HepG2 (cell line): ENCODE data around the gene VASH2.

Source experiments
- ARID4A ChIP-seq: sonication (generic); formaldehyde crosslinking; IDR thresholded peaks from 2 replicates; pipeline ENCODE4 v1.5.0; 2020; ENCODE audit warnings: mild to moderate bottlenecking, missing genetic modification reagents, borderline replicate concordance
- ARNT ChIP-seq: fragments of 450-650 bp; IDR thresholded peaks from 2 replicates; pipeline ENCODE4 v1.6.1; 2017
- CTCF ChIP-seq: sonication (generic); formaldehyde crosslinking; IDR thresholded peaks from 2 replicates; pipeline ENCODE4 v1.5.0; 2020; ENCODE audit warnings: mild to moderate bottlenecking, missing genetic modification reagents, moderate library complexity
- NFE2 ChIP-seq: sonication (generic); formaldehyde crosslinking; IDR thresholded peaks from 2 replicates; pipeline ENCODE4 v1.4.0; 2020; ENCODE audit warnings: missing genetic modification reagents
- PLSCR1 ChIP-seq: sonication (generic); formaldehyde crosslinking; IDR thresholded peaks from 2 replicates; pipeline ENCODE4 v1.5.0; 2020; ENCODE audit warnings: missing genetic modification reagents, mild to moderate bottlenecking, borderline replicate concordance
- ZBTB33 ChIP-seq: sonication (generic); formaldehyde crosslinking; IDR thresholded peaks from 2 replicates; pipeline ENCODE4 v1.4.0; 2020; ENCODE audit warnings: missing genetic modification reagents
- ZNF713 ChIP-seq: sonication (generic); formaldehyde crosslinking; IDR thresholded peaks from 2 replicates; pipeline ENCODE4 v1.4.0; 2020; ENCODE audit warnings: mild to moderate bottlenecking, missing genetic modification reagents
- TF ChIP-seq, protein P1 (sequence below): sonication (generic); formaldehyde crosslinking; IDR thresholded peaks from 2 replicates; pipeline ENCODE4 v1.9.0; 2021; ENCODE audit warnings: missing genetic modification reagents, mild to moderate bottlenecking, borderline replicate concordance

- no peak for TF ChIP-seq PLSCR1 (CRISPR knock-in tag)
- TF ChIP-seq, protein P1, sequence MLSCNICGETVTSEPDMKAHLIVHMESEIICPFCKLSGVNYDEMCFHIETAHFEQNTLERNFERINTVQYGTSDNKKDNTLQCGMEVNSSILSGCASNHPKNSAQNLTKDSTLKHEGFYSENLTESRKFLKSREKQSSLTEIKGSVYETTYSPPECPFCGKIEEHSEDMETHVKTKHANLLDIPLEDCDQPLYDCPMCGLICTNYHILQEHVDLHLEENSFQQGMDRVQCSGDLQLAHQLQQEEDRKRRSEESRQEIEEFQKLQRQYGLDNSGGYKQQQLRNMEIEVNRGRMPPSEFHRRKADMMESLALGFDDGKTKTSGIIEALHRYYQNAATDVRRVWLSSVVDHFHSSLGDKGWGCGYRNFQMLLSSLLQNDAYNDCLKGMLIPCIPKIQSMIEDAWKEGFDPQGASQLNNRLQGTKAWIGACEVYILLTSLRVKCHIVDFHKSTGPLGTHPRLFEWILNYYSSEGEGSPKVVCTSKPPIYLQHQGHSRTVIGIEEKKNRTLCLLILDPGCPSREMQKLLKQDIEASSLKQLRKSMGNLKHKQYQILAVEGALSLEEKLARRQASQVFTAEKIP (CRISPR knock-in tag) = no peak
- no peak for TF ChIP-seq ZNF713 (CRISPR knock-in tag)
- no peak for TF ChIP-seq ZBTB33 (CRISPR knock-in tag)
- no peak for TF ChIP-seq ARNT
- no peak for TF ChIP-seq NFE2 (CRISPR knock-in tag)
- TF ChIP-seq ARID4A = no peak
- TF ChIP-seq CTCF = no peak
These were observed 85.2 kb downstream of the VASH2 start for GRCh38 chr1:213035573-213035972.
